ENCODE measurements around the gene PRRT2. TPM values are rescaled to one million over a fixed set of nuclear protein-coding genes. Genes with fewer than 3 reads are reported as not detected.

Gene PRRT2
- total and polyA plus RNA-seq, 2 donors (not counting 3 experiments of a cell fraction or from before 2014, with no cell fraction given): 3.3 TPM

GRCh38 chr16:29804020-29804419 is 8.0 kb upstream of the PRRT2 start:
- H3K79me2 ChIP-seq (ENCODE audit: control insufficient read depth, insufficient read depth, low read length): peaks cover 18% of the 10 kb centered on the region
- no peaks in the 10 kb centered on the region for H3K27me3 ChIP-seq (ENCODE audit: control insufficient read depth in 2 of 2, insufficient read depth in 2 of 2, low read length in 2 of 2)
- DNase-seq (ENCODE audit: low read depth, low spot score) (no peak), FAIRE-seq (no peak)
- dilution Hi-C loops (cut with MboI; ENCODE audit: extremely low pct_ligation_motif_present, low sequenced_read_pairs): loop anchor here (10.0 kb wide), 1 partner anchor 191 kb away; the partner anchor contains the start of genes HIRIP3 and INO80E
- H2AFZ ChIP-seq (ENCODE audit: low read depth, low read length): no peak overlapping the region
- CTCF ChIA-PET: interaction anchor here (0.7 to 3.1 kb wide), 8 partner anchors 9 to 262 kb away, joined by 3 to 16 read pairs (median 6); partner anchors contain the start of genes KIF22 and PAGR1
- no peaks in the 10 kb centered on the region for H3K9me1 ChIP-seq (replicated peaks; ENCODE audit: control insufficient read depth, extremely low read depth, insufficient read depth, low read length)
- H3K4me2 ChIP-seq (ENCODE audit: insufficient read depth, low read length): no peak overlapping the region
- intact Hi-C loops (cut with micrococcal nuclease): no loop called here
- H3K4me3 ChIP-seq (replicated peaks in 1 of 3; ENCODE audit: insufficient read depth in 1 of 3, low read depth in 1 of 3, low read length in 3 of 3): no peak overlapping the region
- TF ChIP-seq MAX (IDR thresholded peaks at IDR 0.05; ENCODE audit: insufficient read depth, insufficient read length): no peak
- no peak for TF ChIP-seq CTCF (IDR thresholded peaks at IDR 0.05; ENCODE audit: extremely low read depth in 1 of 2, insufficient read depth in 1 of 2, low read depth in 1 of 2, low read length in 2 of 2)
- TF ChIP-seq POLR2AphosphoS5 (IDR thresholded peaks at IDR 0.05; ENCODE audit: insufficient read depth, low read depth, low read length): no peak
- no peak for TF ChIP-seq JUN (IDR thresholded peaks at IDR 0.05; ENCODE audit: borderline replicate concordance, insufficient read depth, insufficient read length, low read depth)
- no peaks in the 10 kb centered on the region for H4K20me1 ChIP-seq (replicated peaks; ENCODE audit: control insufficient read depth, extremely low read depth, insufficient read depth, low read length)
- H3K9me3 ChIP-seq (replicated peaks; ENCODE audit: control insufficient read depth, insufficient read depth, low read length): no peaks in the 10 kb centered on the region
- H3K4me1 ChIP-seq (ENCODE audit: control insufficient read depth, extremely low read depth, insufficient read depth, low read length): peaks cover 19% of the 10 kb centered on the region
- BruUV-seq (replicated peaks): no TSS peak
- H3K9ac ChIP-seq (replicated peaks; ENCODE audit: extremely low read depth, insufficient read depth, low read length): no peak overlapping the region
- POLR2A ChIA-PET: interaction anchor here (0.6 to 1.7 kb wide), 2 partner anchors 14 to 20 kb away, joined by 3 to 9 read pairs; partner anchors contain the start of gene KIF22
- no peak overlapping the region for H3K27ac ChIP-seq (ENCODE audit: insufficient read depth, low read depth, low read length)
- peaks cover 12 to 14% of the 10 kb centered on the region in 2 experiments for H3K36me3 ChIP-seq (ENCODE audit: control insufficient read depth in 2 of 2, extremely low read depth in 1 of 2, insufficient read depth in 2 of 2, low read length in 2 of 2)

Measured in endothelial cell of umbilical vein (primary cell).